HG03045 (cell line): ENCODE measurements around the gene PDHX.
"Not testable (repeated sequence)": the region's sequence is repeated elsewhere in the genome, so short reads cannot be mapped to it uniquely, and the experiment has no call there.

Experiments
- ATAC-seq: cut with Tn5 transposase; IDR thresholded peaks from one replicate; pipeline ENCODE4 v1.9.1; 2021; ENCODE audit warnings: mild to moderate bottlenecking, moderate library complexity; ENCODE audit not compliant: unreplicated experiment

PDHX gene

GRCh38 chr11:35014346-35014745 lies 97.9 kb downstream of the PDHX start:
- ATAC-seq = no peak

GRCh38 chr11:35015621-35016387 lies 99.4 kb downstream of the PDHX start:
- ATAC-seq = no peak

GRCh38 chr11:35016916-35017315 lies 100.5 kb downstream of the PDHX start:
- ATAC-seq = no peak

GRCh38 chr11:35017528-35018342 lies 101.3 kb downstream of the PDHX start:
- no peak for ATAC-seq

- no peak for ATAC-seq
Observed at GRCh38 chr11:35021589-35021988, 105.2 kb downstream of the PDHX start.

GRCh38 chr11:35023940-35024339 lies 107.5 kb downstream of the PDHX start:
- ATAC-seq = not testable (repeated sequence)

GRCh38 chr11:35028007-35028406 lies 111.6 kb downstream of the PDHX start:
- ATAC-seq = not testable (repeated sequence)

GRCh38 chr11:35029979-35030682 lies 113.7 kb downstream of the PDHX start:
- ATAC-seq = peak; percentile 88

GRCh38 chr11:35030716-35031213 lies 114.3 kb downstream of the PDHX start:
- no peak for ATAC-seq

GRCh38 chr11:35031346-35031745 lies 114.9 kb downstream of the PDHX start:
- ATAC-seq = no peak

- no peak for ATAC-seq
Observed at GRCh38 chr11:35031867-35032266, 115.4 kb downstream of the PDHX start.

GRCh38 chr11:35033011-35033410 lies 116.6 kb downstream of the PDHX start:
- no peak for ATAC-seq

GRCh38 chr11:35034401-35034800 lies 118.0 kb downstream of the PDHX start:
- ATAC-seq = no peak

- ATAC-seq = no peak
Observed at GRCh38 chr11:35035894-35036408, 119.5 kb downstream of the PDHX start.

- no peak for ATAC-seq
Observed at GRCh38 chr11:35036639-35037038, 120.2 kb downstream of the PDHX start.

GRCh38 chr11:35038211-35038928 lies 122.0 kb downstream of the PDHX start:
- ATAC-seq = no peak

- no peak for ATAC-seq
Observed at GRCh38 chr11:35039076-35039475, 122.7 kb downstream of the PDHX start.

- ATAC-seq = peak; percentile 63
Observed at GRCh38 chr11:35040221-35040942, 124.0 kb downstream of the PDHX start.

GRCh38 chr11:35041070-35041554 lies 124.7 kb downstream of the PDHX start:
- ATAC-seq = no peak

- ATAC-seq = no peak
Observed at GRCh38 chr11:35042224-35042623, 125.8 kb downstream of the PDHX start.
